HEK293 (cell line): ENCODE measurements around the gene TMEM184C.
A peak's percentile ranks its signal among the peaks of the same experiment; 100 is the strongest.

ENCODE experiments used
- CTCF ChIA-PET: fragments of 350-600 bp; formaldehyde crosslinking; extraction: SDS; loops from one replicate; lab custom pipeline; 2021; ENCODE audit warnings: antibody characterized with exemption; lab: Yijun Ruan, JAX
- POLR2A ChIA-PET: fragments of 300-600 bp; formaldehyde crosslinking; extraction: SDS; loops from one replicate; lab custom pipeline; 2020; ENCODE audit warnings: antibody characterized with exemption, inconsistent platforms; lab: Yijun Ruan, JAX
- H3K27ac ChIP-seq: fragments of 200-500 bp; sonication (Bioruptor generic); 2 replicates; pipeline ENCODE4 v1.5.1; 2014; ENCODE audit warnings: low read depth, low read length, control low read depth, inconsistent platforms; ENCODE audit errors: extremely low read depth
- H3K36me3 ChIP-seq, 2 experiments: fragments of 200-500 bp in 1 of 2; sonication (Bioruptor generic) in 1 of 2; 1 replicate in 1 of 2; 2 replicates in 1 of 2; pipeline ENCODE4 v1.5.1; 2014 to 2017; ENCODE audit warnings: inconsistent platforms in 2 of 2, low read length in 2 of 2; ENCODE audit not compliant: control insufficient read depth in 2 of 2, insufficient read depth in 1 of 2
- H3K4me1 ChIP-seq: fragments of 200-500 bp; sonication (Bioruptor generic); 2 replicates; pipeline ENCODE4 v1.5.1; 2014; ENCODE audit warnings: mild to moderate bottlenecking, low read length, inconsistent platforms; ENCODE audit not compliant: control insufficient read depth, insufficient read depth
- H3K4me3 ChIP-seq: 2 replicates; pipeline ENCODE4 v1.5.1; 2011; ENCODE audit warnings: low read depth, mild to moderate bottlenecking, control low read depth, low read length, moderate library complexity
- H3K9me3 ChIP-seq: fragments of 200-500 bp; sonication (Bioruptor generic); 2 replicates; pipeline ENCODE4 v1.5.1; 2014; ENCODE audit warnings: low read depth, low read length, inconsistent platforms; ENCODE audit not compliant: control insufficient read depth, insufficient read depth
- CTCF ChIP-seq: fragments of 450-650 bp; formaldehyde crosslinking; IDR thresholded peaks from 2 replicates; pipeline ENCODE4 v1.5.1; 2016; ENCODE audit warnings: missing biosample characterization, missing genetic modification characterization
- FEZF1 ChIP-seq: fragments of 450-650 bp; formaldehyde crosslinking; IDR thresholded peaks from 2 replicates; pipeline ENCODE4 v1.5.1; 2016; ENCODE audit warnings: missing biosample characterization, missing genetic modification characterization
- GLIS2 ChIP-seq: fragments of 450-650 bp; formaldehyde crosslinking; IDR thresholded peaks from 2 replicates; pipeline ENCODE4 v1.5.1; 2016; ENCODE audit warnings: missing biosample characterization, missing genetic modification characterization
- REPIN1 ChIP-seq: fragments of 450-650 bp; formaldehyde crosslinking; IDR thresholded peaks from 2 replicates; pipeline ENCODE4 v1.5.1; 2017; ENCODE audit warnings: missing biosample characterization, missing genetic modification characterization, low read depth
- YY1 ChIP-seq: fragments of 450-650 bp; formaldehyde crosslinking; IDR thresholded peaks from 2 replicates; pipeline ENCODE4 v1.5.1; 2018; ENCODE audit warnings: missing biosample characterization, missing genetic modification characterization
- ZBTB1 ChIP-seq: fragments of 450-650 bp; formaldehyde crosslinking; IDR thresholded peaks from 2 replicates; pipeline ENCODE4 v1.5.1; 2016; ENCODE audit warnings: missing biosample characterization, missing genetic modification characterization
- ZIC2 ChIP-seq: fragments of 450-650 bp; formaldehyde crosslinking; IDR thresholded peaks from 2 replicates; pipeline ENCODE4 v1.5.1; 2016; ENCODE audit warnings: missing biosample characterization, missing genetic modification characterization
- ZNF155 ChIP-seq: fragments of 450-650 bp; formaldehyde crosslinking; IDR thresholded peaks from 2 replicates; pipeline ENCODE4 v1.5.1; 2016; ENCODE audit warnings: missing biosample characterization, missing genetic modification characterization
- ZNF19 ChIP-seq: fragments of 450-650 bp; formaldehyde crosslinking; IDR thresholded peaks from 2 replicates; pipeline ENCODE4; 2016; ENCODE audit warnings: missing biosample characterization, missing genetic modification characterization, low read depth
- ZNF211 ChIP-seq: fragments of 450-650 bp; formaldehyde crosslinking; IDR thresholded peaks from 2 replicates; pipeline ENCODE4 v1.5.1; 2016; ENCODE audit warnings: low read depth, missing biosample characterization, missing genetic modification characterization
- ZNF335 ChIP-seq: fragments of 450-650 bp; formaldehyde crosslinking; conservative IDR thresholded peaks from 2 replicates; pipeline ENCODE4 v1.5.1; 2016; ENCODE audit warnings: missing biosample characterization, missing genetic modification characterization
- ZNF391 ChIP-seq: fragments of 450-650 bp; formaldehyde crosslinking; IDR thresholded peaks from 2 replicates; pipeline ENCODE4 v1.5.1; 2016; ENCODE audit warnings: low read depth, missing biosample characterization, missing genetic modification characterization, borderline replicate concordance
- ZNF423 ChIP-seq: fragments of 450-650 bp; formaldehyde crosslinking; IDR thresholded peaks from 2 replicates; pipeline ENCODE4 v1.5.1; 2016; ENCODE audit warnings: missing biosample characterization, missing genetic modification characterization
- ZNF510 ChIP-seq: fragments of 450-650 bp; formaldehyde crosslinking; IDR thresholded peaks from 2 replicates; pipeline ENCODE4 v1.5.1; 2018; ENCODE audit warnings: mild to moderate bottlenecking, missing genetic modification characterization, missing biosample characterization; ENCODE audit not compliant: insufficient replicate concordance
- ZNF654 ChIP-seq: fragments of 450-650 bp; formaldehyde crosslinking; IDR thresholded peaks from 2 replicates; pipeline ENCODE4 v1.5.1; 2016; ENCODE audit warnings: low read depth, missing biosample characterization, missing genetic modification characterization
- ZNF660 ChIP-seq: fragments of 450-650 bp; IDR thresholded peaks from 2 replicates; pipeline ENCODE4 v1.5.1; 2018; ENCODE audit warnings: missing biosample characterization, mild to moderate bottlenecking, missing genetic modification characterization
- ZNF704 ChIP-seq: fragments of 450-650 bp; formaldehyde crosslinking; IDR thresholded peaks from 2 replicates; pipeline ENCODE4 v1.5.1; 2016; ENCODE audit warnings: missing biosample characterization, missing genetic modification characterization
- ZNF768 ChIP-seq: fragments of 450-650 bp; formaldehyde crosslinking; IDR thresholded peaks from 2 replicates; pipeline ENCODE4 v1.5.1; 2018; ENCODE audit warnings: missing biosample characterization, mild to moderate bottlenecking, missing genetic modification characterization
- ZNF792 ChIP-seq: fragments of 450-650 bp; formaldehyde crosslinking; IDR thresholded peaks from 2 replicates; pipeline ENCODE4 v1.5.1; 2016; ENCODE audit warnings: missing biosample characterization, missing genetic modification characterization
- ZSCAN4 ChIP-seq: fragments of 450-650 bp; formaldehyde crosslinking; IDR thresholded peaks from 2 replicates; pipeline ENCODE4 v1.5.1; 2017; ENCODE audit warnings: missing biosample characterization, missing genetic modification characterization
- TF ChIP-seq, protein P1 (sequence below): fragments of 450-650 bp; formaldehyde crosslinking; IDR thresholded peaks from 2 replicates; pipeline ENCODE4 v1.5.1; 2017; ENCODE audit warnings: missing biosample characterization, missing genetic modification characterization

The TMEM184C gene

GRCh38 chr4:147589586-147589985, 27.6 kb upstream of the TMEM184C start:
- POLR2A ChIA-PET: no interaction called here
- peak; percentile 25; the same call in 1 of the 2 replicates for TF ChIP-seq ZNF335
- TF ChIP-seq, protein P1, sequence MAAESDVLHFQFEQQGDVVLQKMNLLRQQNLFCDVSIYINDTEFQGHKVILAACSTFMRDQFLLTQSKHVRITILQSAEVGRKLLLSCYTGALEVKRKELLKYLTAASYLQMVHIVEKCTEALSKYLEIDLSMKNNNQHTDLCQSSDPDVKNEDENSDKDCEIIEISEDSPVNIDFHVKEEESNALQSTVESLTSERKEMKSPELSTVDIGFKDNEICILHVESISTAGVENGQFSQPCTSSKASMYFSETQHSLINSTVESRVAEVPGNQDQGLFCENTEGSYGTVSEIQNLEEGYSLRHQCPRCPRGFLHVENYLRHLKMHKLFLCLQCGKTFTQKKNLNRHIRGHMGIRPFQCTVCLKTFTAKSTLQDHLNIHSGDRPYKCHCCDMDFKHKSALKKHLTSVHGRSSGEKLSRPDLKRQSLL (tag by site-specific recombination): no peak
- no peak overlapping the region for H3K27ac ChIP-seq

GRCh38 chr4:147590249-147590920, 26.8 kb upstream of the TMEM184C start:
- Histone ChIP-seq H3K27ac (no peak overlapping the region), H3K4me3 (no peak overlapping the region), H3K4me1 (no peaks in the 10 kb centered on the region), H3K9me3 (no peaks in the 10 kb centered on the region), H3K36me3 (no peaks in the 10 kb centered on the region)
- ChIA-PET POLR2A (no interaction called here), CTCF (interaction anchor here (0.6 to 4.0 kb wide), 30 partner anchors 10 to 1385 kb away, joined by 3 to 23 read pairs (median 4); partner anchors contain the start of gene TMEM184C)
- TF ChIP-seq ZNF654 (tag by site-specific recombination): peak; percentile 68
- TF ChIP-seq ZSCAN4 (tag by site-specific recombination): no peak
- TF ChIP-seq ZBTB1 (tag by site-specific recombination): no peak
- no peak for TF ChIP-seq GLIS2 (tag by site-specific recombination)
- no peak for TF ChIP-seq ZNF792 (tag by site-specific recombination)
- TF ChIP-seq ZNF704: no peak
- no peak for TF ChIP-seq ZNF510 (tag by site-specific recombination)
- TF ChIP-seq ZNF423 (tag by site-specific recombination): no peak
- no peak for TF ChIP-seq ZNF768 (tag by site-specific recombination)
- TF ChIP-seq FEZF1 (tag by site-specific recombination): no peak
- 0 out of 2 replicates have a peak, but pooled peaks have one; percentile 42 for TF ChIP-seq CTCF
- 0 out of 2 replicates have a peak, but pooled peaks have one; percentile 36 for TF ChIP-seq ZNF660 (tag by site-specific recombination)

More at GRCh38 chr4:147589586-147589985, 27.6 kb upstream of the TMEM184C start:
- H3K36me3 ChIP-seq: no peaks in the 10 kb centered on the region
- H3K9me3 ChIP-seq: no peaks in the 10 kb centered on the region
- H3K4me3 ChIP-seq: no peak overlapping the region
- H3K4me1 ChIP-seq: no peaks in the 10 kb centered on the region
- CTCF ChIA-PET: interaction anchor here (0.6 to 4.0 kb wide), 31 partner anchors 9 to 1384 kb away, joined by 3 to 23 read pairs (median 4); partner anchors contain the start of gene TMEM184C

DNA sequence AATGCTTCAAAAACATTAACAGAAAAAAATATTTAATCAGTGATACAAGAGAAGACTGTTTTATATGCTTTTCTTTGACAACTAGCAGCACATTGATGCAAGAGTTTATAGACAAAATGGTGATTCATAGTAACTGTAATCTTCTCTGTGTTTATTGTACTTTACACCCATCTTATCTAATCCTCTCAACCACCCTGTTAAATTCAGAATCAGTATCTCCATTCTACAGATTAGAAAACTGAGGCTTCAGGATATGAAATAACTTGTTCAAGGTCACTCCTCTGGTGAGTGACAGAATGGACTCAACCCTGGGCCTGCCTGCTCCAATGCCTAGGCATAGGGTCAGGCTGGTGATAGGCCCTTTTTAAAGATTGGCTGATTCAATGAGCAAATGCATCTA, 26.1 kb upstream of the TMEM184C start:
- Histone ChIP-seq H3K4me3 (no peak overlapping the region), H3K4me1 (no peaks in the 10 kb centered on the region), H3K27ac (no peak overlapping the region), H3K9me3 (no peaks in the 10 kb centered on the region), H3K36me3 (no peaks in the 10 kb centered on the region)
- TF ChIP-seq ZIC2 (tag by site-specific recombination) (no peak), ZNF19 (tag by site-specific recombination) (no peak), ZNF211 (tag by site-specific recombination) (no peak), REPIN1 (tag by site-specific recombination) (no peak), ZNF391 (tag by site-specific recombination) (no peak), YY1 (tag by site-specific recombination) (no peak), ZNF155 (tag by site-specific recombination) (no peak)
- POLR2A ChIA-PET: no interaction called here
- CTCF ChIA-PET: interaction anchor here (0.8 to 4.0 kb wide), 6 partner anchors 40 to 480 kb away, joined by 3 to 23 read pairs (median 4); no protein-coding TSS in a partner anchor
